CD4-positive, alpha-beta memory T cell (primary cell): Measurements from ENCODE around the gene OR2F1. TPM values are rescaled to one million over a fixed set of nuclear protein-coding genes. Genes with fewer than 3 reads are reported as not detected.
A peak's percentile ranks its signal among the peaks of the same experiment; 100 is the strongest.

ENCODE experiments used
- CTCF ChIA-PET: fragments of 350-600 bp; sonication (Branson Sonifier 250); formaldehyde crosslinking; loops from one replicate; lab custom pipeline; 2021; ENCODE audit warnings: inconsistent platforms; ENCODE audit not compliant: partially characterized antibody; lab: Charles Lee
- POLR2A ChIA-PET: fragments of 350-600 bp; sonication (Branson Sonifier 250); formaldehyde crosslinking; loops from one replicate; lab custom pipeline; 2021; ENCODE audit not compliant: partially characterized antibody; lab: Charles Lee
- DNase-seq, 5 donors: peaks; one replicate each; pipeline versions ENCODE4 v3.0.0 to v3.0.0-alpha.2; 2020 to 2022; ENCODE audit warnings: mixed read lengths in 1 of 5
- H3K27ac ChIP-seq: one replicate; pipeline ENCODE4 v1.7.0; 2013; ENCODE audit warnings: low read depth, low read length
- H3K27me3 ChIP-seq: 2 replicates; pipeline ENCODE4 v1.7.0; 2013; ENCODE audit warnings: mild to moderate bottlenecking, low read length, moderate library complexity; ENCODE audit not compliant: insufficient read depth
- H3K36me3 ChIP-seq: 2 replicates; pipeline ENCODE4 v1.7.0; 2013; ENCODE audit warnings: mild to moderate bottlenecking, low read length, moderate library complexity; ENCODE audit not compliant: insufficient read depth
- H3K4me1 ChIP-seq: 2 replicates; pipeline ENCODE4 v1.7.0; 2013; ENCODE audit warnings: mild to moderate bottlenecking, low read length, moderate library complexity; ENCODE audit not compliant: insufficient read depth
- H3K4me3 ChIP-seq, 2 donors: one replicate each; pipeline ENCODE4 v1.7.0; 2013; ENCODE audit warnings: low read length in 2 of 2, mild to moderate bottlenecking in 1 of 2
- H3K9me3 ChIP-seq, 2 donors: one replicate each; pipeline ENCODE4 v1.7.0; 2013; ENCODE audit warnings: low read length in 2 of 2, control low read depth in 1 of 2; ENCODE audit not compliant: control insufficient read depth in 1 of 2
- H3K27ac Mint-ChIP-seq, 7 donors: one replicate each; pipeline ENCODE4 v1.8.0; 2020 to 2021; ENCODE audit warnings: mixed read lengths in 7 of 7, mild to moderate bottlenecking in 6 of 7, inconsistent platforms in 3 of 7, moderate library complexity in 3 of 7
- H3K27me3 Mint-ChIP-seq, 2 donors: one replicate each; pipeline ENCODE4 v1.8.0; 2020 to 2021; ENCODE audit warnings: mixed read lengths in 2 of 2
- H3K36me3 Mint-ChIP-seq, 2 donors: one replicate each; pipeline ENCODE4 v1.8.0; 2020 to 2021; ENCODE audit warnings: mixed read lengths in 2 of 2, inconsistent platforms in 1 of 2, mild to moderate bottlenecking in 1 of 2
- H3K4me1 Mint-ChIP-seq, 4 donors: one replicate each; pipeline ENCODE4 v1.8.0; 2020 to 2021; ENCODE audit warnings: mixed read lengths in 4 of 4, mild to moderate bottlenecking in 1 of 4
- H3K4me3 Mint-ChIP-seq, 8 donors: one replicate each; pipeline ENCODE4 v1.8.0; 2020 to 2021; ENCODE audit warnings: mixed read lengths in 8 of 8, mild to moderate bottlenecking in 7 of 8, moderate library complexity in 6 of 8, inconsistent platforms in 3 of 8
- H3K9me3 Mint-ChIP-seq, 8 donors: one replicate each; pipeline ENCODE4 v1.8.0; 2020 to 2021; ENCODE audit warnings: mixed read lengths in 8 of 8, mild to moderate bottlenecking in 5 of 8, inconsistent platforms in 3 of 8, moderate library complexity in 1 of 8
- intact Hi-C: fragments of 100-400 bp; cut with micrococcal nuclease; formaldehyde crosslinking; loops from one replicate; pipeline ENCODE4 v1.15.1; 2023
- polyA plus RNA-seq, 2 donors: library from polyadenylated mRNA; unstranded; fragments of 300-500 nt; fragmentation: Illumina TruSeq; gene quantifications; one replicate each; pipeline ENCODE4 v1.2.3, GENCODE V29; 2021
- total RNA-seq, 2 experiments: library from RNA; stranded (reverse); gene quantifications; one replicate each; pipeline ENCODE4 v1.2.3, GENCODE V29; 2021

The OR2F1 gene
- total and polyA plus RNA-seq, 4 experiments from 2014 or later = not detected

DNA sequence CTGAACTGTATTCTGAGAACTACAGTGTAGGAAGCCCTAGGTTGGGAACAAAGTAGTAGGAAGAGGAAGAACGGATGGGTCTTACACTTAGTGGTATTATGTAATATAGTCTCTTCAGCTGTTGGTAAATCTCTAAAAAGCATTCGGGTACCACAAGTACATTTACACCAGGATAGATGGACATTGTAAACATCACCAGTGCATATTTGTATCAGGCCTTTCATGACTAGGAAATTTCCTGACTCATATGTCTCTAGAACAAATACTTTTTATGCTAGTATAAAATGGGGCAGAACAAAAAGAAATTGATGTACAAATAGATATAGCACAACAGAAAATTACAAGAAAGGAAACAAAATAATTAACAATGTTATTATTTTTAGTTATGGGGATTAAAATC is 23.9 kb downstream of the OR2F1 start:
- Histone ChIP-seq H3K4me3 (no peak overlapping the region), H3K27ac (no peak overlapping the region), H3K27me3 (no peaks in the 10 kb centered on the region), H3K9me3 (no peaks in the 10 kb centered on the region), H3K36me3 (no peaks in the 10 kb centered on the region), H3K4me1 (no peaks in the 10 kb centered on the region)
- no peak overlapping the region for H3K27ac Mint-ChIP-seq
- H3K36me3 Mint-ChIP-seq = no peaks in the 10 kb centered on the region
- intact Hi-C loops = no loop called here
- CTCF ChIA-PET = no interaction called here
- POLR2A ChIA-PET = no interaction called here
- no peaks in the 10 kb centered on the region for H3K4me1 Mint-ChIP-seq
- peaks cover 7 to 8% of the 10 kb centered on the region in 2 donors for H3K27me3 Mint-ChIP-seq
- no peak for DNase-seq
- H3K4me3 Mint-ChIP-seq = no peak overlapping the region
- no peaks in the 10 kb centered on the region for H3K9me3 Mint-ChIP-seq

- intact Hi-C loops = no loop called here
- Histone ChIP-seq H3K9me3 (no peaks in the 10 kb centered on the region), H3K27me3 (no peaks in the 10 kb centered on the region), H3K36me3 (no peaks in the 10 kb centered on the region), H3K4me3 (no peak overlapping the region), H3K4me1 (no peaks in the 10 kb centered on the region), H3K27ac (no peak overlapping the region)
- Mint-ChIP-seq H3K36me3 (no peaks in the 10 kb centered on the region), H3K27me3 (peaks cover 7 to 8% of the 10 kb centered on the region in 2 donors), H3K4me1 (no peaks in the 10 kb centered on the region), H3K9me3 (no peaks in the 10 kb centered on the region), H3K4me3 (no peak overlapping the region), H3K27ac (no peak overlapping the region)
- no peak for DNase-seq
- ChIA-PET CTCF (no interaction called here), POLR2A (no interaction called here)
Measured at GRCh38 chr7:143979359-143979758, 24.7 kb downstream of the OR2F1 start.

GRCh38 chr7:143979998-143980397 is 25.4 kb downstream of the OR2F1 start:
- Mint-ChIP-seq H3K36me3 (no peaks in the 10 kb centered on the region), H3K9me3 (no peaks in the 10 kb centered on the region), H3K4me3 (no peak overlapping the region), H3K4me1 (no peaks in the 10 kb centered on the region), H3K27me3 (peaks cover 7 to 8% of the 10 kb centered on the region in 2 donors), H3K27ac (no peak overlapping the region)
- Histone ChIP-seq H3K36me3 (no peaks in the 10 kb centered on the region), H3K4me3 (no peak overlapping the region), H3K27ac (no peak overlapping the region), H3K9me3 (no peaks in the 10 kb centered on the region), H3K27me3 (no peaks in the 10 kb centered on the region), H3K4me1 (no peaks in the 10 kb centered on the region)
- POLR2A ChIA-PET = no interaction called here
- no peak for DNase-seq
- intact Hi-C loops = no loop called here
- CTCF ChIA-PET = no interaction called here

DNA sequence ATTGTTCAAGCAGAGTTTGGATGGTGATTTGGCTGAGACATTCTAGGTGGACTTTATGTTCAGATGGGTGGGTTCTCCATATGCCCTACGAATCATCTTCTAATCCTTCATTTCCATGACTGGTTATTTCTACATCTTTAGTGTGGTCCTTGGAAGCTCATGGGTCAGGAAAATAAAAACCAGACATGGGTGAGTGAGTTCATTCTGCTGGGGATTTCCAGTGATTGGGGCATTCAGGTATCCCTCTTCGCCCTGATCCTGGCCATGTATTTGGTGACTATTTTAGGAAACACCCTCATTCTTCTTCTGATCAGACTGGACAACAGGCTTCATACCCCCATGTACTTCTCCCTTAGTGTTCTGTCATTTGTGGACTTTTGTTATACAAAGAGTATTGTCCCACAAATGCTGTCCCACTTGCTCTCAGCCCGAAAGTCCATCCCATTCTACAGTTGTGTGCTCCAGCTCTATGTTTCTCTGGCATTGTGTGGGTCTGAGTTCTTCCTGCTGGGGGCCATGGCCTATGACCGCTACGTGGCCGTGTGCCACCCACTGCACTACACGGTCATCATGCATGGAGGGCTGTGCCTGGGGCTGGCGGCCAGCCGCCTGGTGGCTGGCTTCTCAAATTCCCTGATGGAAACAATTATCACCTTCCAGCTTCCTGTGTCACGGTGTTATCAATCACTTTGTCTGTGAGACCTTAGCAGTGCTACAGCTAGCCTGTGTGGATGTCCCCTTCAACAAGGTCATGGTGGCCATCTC is 26.3 kb downstream of the OR2F1 start:
- CTCF ChIA-PET = no interaction called here

GRCh38 chr7:143983960-143984359 is 29.3 kb downstream of the OR2F1 start:
- Histone ChIP-seq H3K9me3 (no peaks in the 10 kb centered on the region), H3K36me3 (no peaks in the 10 kb centered on the region), H3K27ac (no peak overlapping the region), H3K4me1 (no peaks in the 10 kb centered on the region), H3K27me3 (no peaks in the 10 kb centered on the region), H3K4me3 (no peak overlapping the region)
- no peak overlapping the region for H3K4me3 Mint-ChIP-seq
- intact Hi-C loops = no loop called here
- H3K27ac Mint-ChIP-seq = no peak overlapping the region
- H3K36me3 Mint-ChIP-seq = no peaks in the 10 kb centered on the region
- peaks cover 6 to 7% of the 10 kb centered on the region in 2 donors for H3K27me3 Mint-ChIP-seq
- H3K9me3 Mint-ChIP-seq = peaks cover 0 to 7% (median 0%) of the 10 kb centered on the region in 8 donors
- DNase-seq = no peak
- POLR2A ChIA-PET = no interaction called here
- CTCF ChIA-PET = no interaction called here
- peaks cover 0 to 12% (median 3%) of the 10 kb centered on the region in 4 donors for H3K4me1 Mint-ChIP-seq

More for the DNA sequence above, 26.3 kb downstream of the OR2F1 start:
- Histone ChIP-seq H3K36me3 (no peaks in the 10 kb centered on the region), H3K4me3 (no peak overlapping the region), H3K4me1 (no peaks in the 10 kb centered on the region), H3K27ac (no peak overlapping the region), H3K9me3 (no peaks in the 10 kb centered on the region), H3K27me3 (no peaks in the 10 kb centered on the region)
- H3K27me3 Mint-ChIP-seq = peaks cover 7 to 8% of the 10 kb centered on the region in 2 donors
- no peaks in the 10 kb centered on the region for H3K4me1 Mint-ChIP-seq
- POLR2A ChIA-PET = no interaction called here
- DNase-seq = no peak
- intact Hi-C loops = no loop called here
- H3K36me3 Mint-ChIP-seq = no peaks in the 10 kb centered on the region
- no peak overlapping the region for H3K4me3 Mint-ChIP-seq
- no peak overlapping the region for H3K27ac Mint-ChIP-seq
- no peaks in the 10 kb centered on the region for H3K9me3 Mint-ChIP-seq

GRCh38 chr7:143987513-143987912 is 32.9 kb downstream of the OR2F1 start:
- Mint-ChIP-seq H3K9me3 (peaks cover 3 to 20% (median 12%) of the 10 kb centered on the region in 8 donors), H3K27me3 (peaks cover 2 to 7% of the 10 kb centered on the region in 2 donors), H3K36me3 (peaks cover 0 to 6% of the 10 kb centered on the region in 2 donors), H3K4me3 (peak overlapping the region in 5 of 8 donors; percentile 10 to 80 (median 49)), H3K27ac (peak overlapping the region in 1 of 7 donors; percentile 7), H3K4me1 (peaks cover 0 to 12% (median 3%) of the 10 kb centered on the region in 4 donors)
- ChIA-PET CTCF (no interaction called here), POLR2A (interaction anchor here (0.8 kb wide), 1 partner anchor 9 kb away, joined by 3 read pairs; no protein-coding TSS in a partner anchor)
- no peak overlapping the region for H3K27ac ChIP-seq
- H3K9me3 ChIP-seq = no peaks in the 10 kb centered on the region
- no peak overlapping the region for H3K4me3 ChIP-seq
- no peaks in the 10 kb centered on the region for H3K36me3 ChIP-seq
- DNase-seq = no peak
- H3K27me3 ChIP-seq = no peaks in the 10 kb centered on the region
- no peaks in the 10 kb centered on the region for H3K4me1 ChIP-seq
- intact Hi-C loops = loop anchor here (1.0 kb wide), 1 partner anchor 14 kb away; no protein-coding TSS in a partner anchor

DNA sequence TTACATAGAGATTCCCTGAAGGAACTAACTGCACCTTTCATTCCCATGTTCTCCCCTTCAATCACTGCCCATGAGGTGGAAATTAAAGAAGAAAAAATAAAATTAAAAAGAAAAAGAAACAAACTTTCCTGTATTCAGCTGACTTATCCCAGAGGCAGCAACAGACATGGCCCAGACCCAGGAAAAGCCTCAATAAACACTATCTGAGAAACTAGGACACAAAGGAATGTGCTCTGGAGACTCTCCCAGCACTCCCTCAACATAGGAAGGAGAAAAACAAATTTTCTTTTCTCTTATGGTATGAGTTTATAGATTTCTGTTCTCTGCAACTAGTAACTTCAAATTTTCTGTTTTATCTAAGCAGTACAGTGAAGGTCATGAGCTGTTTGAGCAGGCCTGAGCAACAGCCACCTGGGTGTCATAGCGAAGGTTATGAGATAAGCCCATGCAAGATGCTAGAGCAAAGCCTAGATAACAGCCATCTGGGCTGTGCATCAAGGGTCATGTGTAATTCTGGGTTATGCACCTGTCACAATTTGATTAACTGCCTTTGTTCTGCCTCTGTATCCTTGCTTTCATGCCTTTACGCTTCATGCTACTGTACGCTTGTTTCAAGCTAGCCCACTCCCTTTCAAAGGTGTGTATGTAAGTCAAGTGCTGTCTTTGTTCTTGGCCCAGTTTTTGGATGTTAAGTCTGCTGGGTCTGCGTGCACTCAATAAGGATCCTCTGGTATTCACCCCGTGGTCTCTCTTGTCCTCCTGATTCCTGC is 34.5 kb downstream of the OR2F1 start:
- no peak overlapping the region for H3K27ac Mint-ChIP-seq
- POLR2A ChIA-PET = no interaction called here
- H3K36me3 Mint-ChIP-seq = peaks cover 0 to 6% of the 10 kb centered on the region in 2 donors
- intact Hi-C loops = no loop called here
- H3K27me3 ChIP-seq = no peaks in the 10 kb centered on the region
- H3K9me3 Mint-ChIP-seq = peaks cover 3 to 20% (median 12%) of the 10 kb centered on the region in 8 donors
- H3K27me3 Mint-ChIP-seq = peaks cover 2 to 7% of the 10 kb centered on the region in 2 donors
- H3K4me1 ChIP-seq = no peaks in the 10 kb centered on the region
- H3K4me3 Mint-ChIP-seq = no peak overlapping the region
- no peaks in the 10 kb centered on the region for H3K36me3 ChIP-seq
- H3K4me1 Mint-ChIP-seq = peaks cover 0 to 12% (median 3%) of the 10 kb centered on the region in 4 donors
- H3K9me3 ChIP-seq = no peaks in the 10 kb centered on the region
- H3K27ac ChIP-seq = no peak overlapping the region
- DNase-seq = no peak
- CTCF ChIA-PET = no interaction called here
- no peak overlapping the region for H3K4me3 ChIP-seq
